ENCODE results near the gene ZNF750. TPM values are rescaled to one million over a fixed set of nuclear protein-coding genes. Genes with fewer than 3 reads are reported as not detected.

ZNF750 gene
- total RNA-seq, 6 experiments from 2014 or later: not detected

DNA sequence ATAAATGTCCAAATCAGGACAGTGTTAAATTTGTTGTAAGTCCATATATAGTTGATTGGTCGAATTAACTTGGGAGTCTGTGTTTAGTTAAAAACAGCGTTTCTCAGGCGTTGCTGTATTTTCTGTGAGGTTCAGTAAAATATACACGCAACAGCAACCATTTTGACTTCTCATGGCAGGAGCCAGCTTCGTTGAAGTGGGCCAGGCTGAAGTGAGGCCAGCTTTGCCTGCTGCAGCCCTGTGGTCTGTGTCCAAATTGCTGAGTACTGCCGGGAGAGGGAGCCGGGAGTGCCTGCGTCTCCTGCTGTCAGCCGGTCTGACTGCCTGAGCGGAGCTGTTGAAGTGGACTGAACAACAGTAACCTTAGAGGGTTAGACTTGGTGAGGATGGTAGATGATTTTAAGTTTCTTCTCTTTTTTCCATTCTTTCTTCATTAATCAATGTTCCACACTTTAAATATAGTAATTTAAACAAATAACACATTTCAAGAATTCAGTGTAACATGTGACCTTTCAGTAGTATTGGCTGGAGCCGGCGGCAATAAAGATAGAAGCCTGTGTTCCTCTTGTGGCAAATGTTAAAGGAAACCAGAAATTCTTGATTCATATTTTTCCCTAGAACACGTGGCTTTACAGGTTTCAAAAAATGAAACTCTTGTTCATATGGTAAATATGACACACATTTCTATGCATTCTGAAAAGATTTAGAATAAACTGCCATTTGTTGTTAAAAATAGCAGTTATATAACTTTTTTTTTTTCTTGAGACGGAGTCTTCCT, 37.0 kb upstream of the ZNF750 start:
- H3K27ac ChIP-seq: no peak overlapping the region

GRCh38 chr17:82876149-82876548, 36.3 kb upstream of the ZNF750 start:
- WGBS (ENCODE audit: insufficient coverage, low coverage, low lambda C conversion rate, missing lambda C conversion rate): 73% methylated on average over 9 of the region's 18 CpGs
- TF ChIP-seq POLR2A (IDR thresholded peaks at IDR 0.05) (no peak), CTCF (IDR thresholded peaks at IDR 0.05) (no peak)
- no peaks in the 10 kb centered on the region for H3K4me1 ChIP-seq
- H3K4me3 ChIP-seq: no peak overlapping the region
- no peaks in the 10 kb centered on the region for H3K9me3 ChIP-seq
- peaks cover 0 to 4% (median 0%) of the 10 kb centered on the region in 4 donors for H3K36me3 ChIP-seq
- intact Hi-C loops (cut with DNase I): no loop called here
- DNase-seq (no peak), ATAC-seq (peak; percentile 17 to 50 (median 36))
- no peak overlapping the region for H3K27ac ChIP-seq
- no peaks in the 10 kb centered on the region for H3K27me3 ChIP-seq

More for the DNA sequence above, 37.0 kb upstream of the ZNF750 start:
- H3K36me3 ChIP-seq: no peaks in the 10 kb centered on the region
- ATAC-seq (peak; percentile 75 to 87 (median 82)), DNase-seq (peak; percentile 60 to 71 (median 65))
- H3K4me3 ChIP-seq: no peak overlapping the region
- TF ChIP-seq POLR2A (IDR thresholded peaks at IDR 0.05) (no peak), CTCF (IDR thresholded peaks at IDR 0.05) (peak; percentile 16 to 44 (median 42))
- no peaks in the 10 kb centered on the region for H3K4me1 ChIP-seq
- intact Hi-C loops (cut with DNase I): no loop called here
- no peaks in the 10 kb centered on the region for H3K9me3 ChIP-seq
- no peaks in the 10 kb centered on the region for H3K27me3 ChIP-seq
- 50% methylated on average over 14 of the region's 14 CpGs for WGBS (ENCODE audit: insufficient coverage, low coverage, low lambda C conversion rate, missing lambda C conversion rate)

DNA sequence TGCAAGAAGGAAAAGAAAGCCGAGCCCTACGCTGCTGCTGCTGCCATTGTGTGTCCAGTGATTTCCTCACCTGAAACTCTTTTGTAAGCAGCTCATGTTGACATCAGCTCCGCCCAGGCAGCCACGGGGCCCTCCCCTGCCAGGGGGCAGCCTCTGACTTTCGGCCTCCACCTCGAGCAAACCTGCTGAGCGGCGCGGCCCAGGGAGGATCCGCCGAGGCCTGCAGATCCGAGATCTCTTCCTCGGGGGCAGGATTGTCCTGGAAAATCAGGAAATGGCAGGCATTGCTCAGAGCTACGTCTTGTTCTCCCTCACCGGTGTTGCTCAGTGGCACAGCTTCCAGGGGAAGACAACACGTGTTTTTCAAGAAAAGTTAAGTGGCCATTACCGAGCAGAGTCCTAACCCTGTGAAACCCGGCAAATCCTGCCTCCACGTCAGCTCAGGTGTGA, 35.6 kb upstream of the ZNF750 start:
- DNase-seq (peak in 1 of 3 donors; percentile 59), ATAC-seq (no peak)
- WGBS (ENCODE audit: insufficient coverage, low coverage, low lambda C conversion rate, missing lambda C conversion rate): 58% methylated on average over 6 of the region's 19 CpGs
- no peaks in the 10 kb centered on the region for H3K9me3 ChIP-seq
- no peak overlapping the region for H3K4me3 ChIP-seq
- peaks cover 0 to 11% (median 1%) of the 10 kb centered on the region in 4 donors for H3K36me3 ChIP-seq
- H3K4me1 ChIP-seq: no peaks in the 10 kb centered on the region
- no peaks in the 10 kb centered on the region for H3K27me3 ChIP-seq
- no peak for TF ChIP-seq POLR2A (IDR thresholded peaks at IDR 0.05)
- TF ChIP-seq CTCF (IDR thresholded peaks at IDR 0.05): no peak
- intact Hi-C loops (cut with DNase I): no loop called here
- H3K27ac ChIP-seq: no peak overlapping the region

GRCh38 chr17:82874011-82874835, 34.4 kb upstream of the ZNF750 start:
- no peaks in the 10 kb centered on the region for H3K4me1 ChIP-seq
- TF ChIP-seq POLR2A (IDR thresholded peaks at IDR 0.05): no peak
- no peak for TF ChIP-seq CTCF (IDR thresholded peaks at IDR 0.05)
- DNase-seq: peak in 1 of 3 donors; percentile 52
- no peak for ATAC-seq
- no peaks in the 10 kb centered on the region for H3K27me3 ChIP-seq
- intact Hi-C loops (cut with DNase I): no loop called here
- 60% methylated on average over 1 of the region's 34 CpGs for WGBS (ENCODE audit: insufficient coverage, low coverage, low lambda C conversion rate, missing lambda C conversion rate)
- H3K27ac ChIP-seq: no peak overlapping the region
- peaks cover 0 to 14% (median 1%) of the 10 kb centered on the region in 4 donors for H3K36me3 ChIP-seq
- no peaks in the 10 kb centered on the region for H3K9me3 ChIP-seq
- no peak overlapping the region for H3K4me3 ChIP-seq
